HG03097 (cell line): ENCODE data around the gene KIAA1217.

Experiments used
- ATAC-seq: cut with Tn5 transposase; IDR thresholded peaks from one replicate; pipeline ENCODE4 v1.9.1; 2021; ENCODE audit not compliant: unreplicated experiment, low FRiP score

Gene KIAA1217

DNA sequence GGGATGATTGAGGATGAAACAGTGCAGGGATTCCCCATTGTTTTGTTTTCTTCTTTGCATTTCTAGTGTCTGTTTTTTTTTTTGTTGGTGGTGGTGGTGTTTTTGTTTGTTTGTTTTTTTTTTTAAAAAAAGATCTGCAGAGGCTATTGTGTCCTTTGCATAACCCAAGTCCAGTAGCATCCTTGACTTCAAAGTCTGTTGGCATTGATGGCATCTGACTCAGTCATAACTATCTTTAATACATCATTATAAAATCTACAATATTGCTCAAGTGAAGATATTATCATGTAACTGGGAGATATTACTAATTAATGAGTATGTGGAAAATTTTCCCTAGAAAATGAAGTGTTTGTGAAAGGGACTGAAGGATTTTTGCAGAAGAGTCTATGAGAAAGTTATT is 70.2 kb downstream of the KIAA1217 start:
- ATAC-seq = no peak

- ATAC-seq = no peak
Measured at GRCh38 chr10:24287559-24288195, 78.7 kb downstream of the KIAA1217 start.

GRCh38 chr10:24288581-24288980 is 79.6 kb downstream of the KIAA1217 start:
- ATAC-seq = no peak

DNA sequence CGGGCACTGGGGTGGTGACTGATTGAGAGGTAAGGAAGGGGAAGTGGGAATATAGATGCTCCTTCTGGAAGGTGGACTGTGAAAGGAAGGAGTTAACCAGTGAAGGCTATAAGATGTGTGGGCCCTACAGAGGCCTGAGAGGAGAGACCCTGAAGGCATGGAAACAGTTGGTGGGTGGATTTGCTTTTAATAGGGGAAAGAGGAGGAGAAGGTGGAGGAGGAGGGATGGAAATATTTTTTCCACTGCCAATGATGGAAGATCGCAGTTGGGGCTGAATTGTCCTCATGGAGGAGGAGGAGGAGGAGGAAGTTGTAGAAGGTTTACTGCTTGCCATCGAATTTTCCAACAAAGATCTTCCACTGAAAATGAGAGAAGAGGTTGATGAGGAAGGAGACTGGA is 80.3 kb downstream of the KIAA1217 start:
- ATAC-seq = no peak

DNA sequence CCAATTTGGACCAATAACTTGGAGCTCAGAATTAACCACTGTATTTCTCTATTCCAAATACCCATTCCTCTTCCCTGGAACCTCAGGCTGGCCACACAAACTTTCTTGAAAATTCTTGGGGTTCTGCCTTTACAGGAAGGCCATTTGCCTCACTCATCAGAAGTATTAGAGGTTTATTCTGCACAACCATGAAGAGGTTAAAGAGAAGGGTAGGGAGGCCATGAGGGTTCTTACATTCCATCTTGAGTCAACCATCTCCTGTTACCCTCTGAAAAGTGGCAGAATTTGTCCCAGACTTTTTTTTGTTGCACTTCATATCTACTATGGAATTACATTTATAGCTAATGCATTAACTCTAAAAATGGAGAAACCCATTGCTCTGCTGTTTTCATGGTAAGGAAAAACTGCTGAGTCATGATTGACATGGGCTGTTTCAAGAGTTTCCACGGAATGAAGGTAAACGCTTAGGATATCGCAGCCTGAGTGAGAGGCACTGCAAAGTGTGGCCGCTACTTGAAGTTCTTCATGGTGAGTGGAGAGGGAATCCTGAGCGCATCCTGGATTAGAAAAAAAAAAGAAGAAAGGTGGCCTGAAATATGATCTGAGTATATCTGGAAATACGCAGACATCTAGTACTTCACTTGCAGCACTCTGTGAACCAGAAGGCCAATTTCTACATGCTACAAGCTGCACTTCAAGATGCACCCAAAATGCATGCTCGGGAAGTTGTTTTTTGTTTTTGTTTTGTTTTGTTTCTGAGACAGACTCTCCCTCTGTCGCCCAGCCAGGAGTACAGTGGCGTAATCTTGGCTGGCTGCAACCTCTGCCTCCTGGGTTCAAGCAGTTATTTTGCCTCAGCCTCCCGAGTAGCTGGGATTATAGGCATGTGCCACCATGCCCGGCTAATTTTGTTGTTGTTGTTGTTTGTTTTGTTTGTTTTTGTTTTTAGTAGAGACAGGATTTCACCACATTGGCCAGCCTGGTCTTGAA is 83.7 kb downstream of the KIAA1217 start:
- no peak for ATAC-seq

DNA sequence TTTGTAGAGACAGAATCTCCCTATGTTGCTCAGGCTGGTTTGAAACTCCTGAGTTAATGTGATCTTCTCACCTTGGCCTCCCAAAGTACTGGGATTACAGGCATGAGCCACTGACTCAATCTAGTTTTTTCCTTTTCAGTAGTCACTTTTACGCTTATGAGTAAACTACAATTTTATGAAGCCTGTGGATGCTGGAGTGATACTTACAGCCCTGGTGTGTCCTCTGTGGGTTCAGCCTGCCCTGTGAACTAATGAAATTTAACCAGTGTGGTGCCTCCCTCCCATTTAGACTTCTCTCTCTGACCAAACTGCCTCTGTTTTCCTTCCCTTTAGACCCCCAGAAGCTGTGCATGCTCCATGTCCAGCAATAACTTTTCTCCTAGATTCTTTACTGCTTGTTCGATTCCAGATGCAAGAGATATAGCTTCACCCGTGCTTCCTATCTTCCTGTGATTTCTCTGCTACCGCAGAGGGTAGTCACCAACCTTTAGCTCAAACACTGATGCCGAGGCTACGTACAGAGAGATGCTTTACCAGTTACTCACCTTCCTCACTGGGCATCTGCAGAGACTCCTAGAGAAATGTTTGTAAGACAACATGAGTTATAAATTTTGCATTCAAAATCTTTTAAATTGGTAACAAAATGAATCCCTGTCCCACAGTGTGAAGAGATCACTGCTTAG is 90.8 kb downstream of the KIAA1217 start:
- ATAC-seq = no peak

GRCh38 chr10:24303522-24304310 is 94.8 kb downstream of the KIAA1217 start:
- ATAC-seq = no peak

GRCh38 chr10:24305551-24306506 is 96.9 kb downstream of the KIAA1217 start:
- no peak for ATAC-seq

DNA sequence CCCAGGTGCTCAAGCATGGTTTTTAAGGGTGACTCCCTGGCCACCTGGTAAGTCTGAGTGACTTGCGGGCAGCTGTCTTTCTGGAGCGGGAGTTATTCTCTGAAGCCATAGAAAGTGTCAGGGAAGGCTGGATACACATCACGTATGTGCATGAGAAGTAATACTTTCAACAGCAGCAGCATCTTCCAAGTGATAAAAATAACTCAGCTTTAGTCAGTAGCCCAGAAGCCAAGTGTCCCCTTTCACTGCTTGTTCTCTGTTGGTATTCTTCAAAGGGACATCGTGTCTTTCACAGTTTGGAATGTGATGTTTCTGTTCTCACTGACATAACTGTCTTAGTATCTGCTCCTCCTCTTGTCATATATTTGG is 97.6 kb downstream of the KIAA1217 start:
- ATAC-seq = no peak

GRCh38 chr10:24307116-24307515 is 98.2 kb downstream of the KIAA1217 start:
- no peak for ATAC-seq

GRCh38 chr10:24307696-24308485 is 99.0 kb downstream of the KIAA1217 start:
- no peak for ATAC-seq

DNA sequence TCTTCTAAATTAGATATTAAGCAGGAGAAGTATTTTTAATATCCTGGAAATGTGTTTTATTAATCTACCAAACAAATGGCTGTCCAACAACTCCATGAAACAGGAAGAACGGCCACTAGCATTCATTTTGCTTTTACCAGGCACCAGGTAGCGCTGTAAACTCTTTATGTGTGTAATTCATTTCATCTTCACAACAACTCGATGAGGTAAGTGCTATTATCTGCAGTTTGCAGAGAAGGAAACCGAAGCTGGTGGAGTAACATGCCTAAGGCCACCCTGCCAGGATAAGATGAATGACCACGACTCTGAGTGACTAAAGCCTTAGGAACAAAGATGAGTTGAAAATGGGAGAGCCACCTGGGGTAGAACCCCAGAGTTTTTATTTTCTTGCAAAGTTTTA is 101.2 kb downstream of the KIAA1217 start:
- ATAC-seq = no peak

DNA sequence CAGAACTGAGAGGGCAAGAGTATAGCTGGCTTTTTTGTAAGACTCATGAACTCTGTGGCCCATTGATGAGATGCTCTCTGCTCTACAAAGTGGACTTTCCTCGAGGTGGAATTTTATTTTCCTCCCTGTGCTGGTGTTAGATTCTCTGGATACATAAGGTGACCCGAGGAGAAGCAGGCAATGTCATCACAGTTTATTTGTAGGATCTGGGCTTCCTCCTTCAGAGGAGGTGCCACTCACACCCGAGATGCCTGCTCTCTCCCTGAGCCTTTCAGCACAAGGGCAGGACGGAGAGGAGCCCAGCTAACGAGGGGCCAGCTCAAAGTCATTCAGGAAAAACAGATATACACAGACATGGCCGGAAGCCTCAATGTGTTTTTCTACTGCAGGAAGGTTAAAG is 103.0 kb downstream of the KIAA1217 start:
- no peak for ATAC-seq

DNA sequence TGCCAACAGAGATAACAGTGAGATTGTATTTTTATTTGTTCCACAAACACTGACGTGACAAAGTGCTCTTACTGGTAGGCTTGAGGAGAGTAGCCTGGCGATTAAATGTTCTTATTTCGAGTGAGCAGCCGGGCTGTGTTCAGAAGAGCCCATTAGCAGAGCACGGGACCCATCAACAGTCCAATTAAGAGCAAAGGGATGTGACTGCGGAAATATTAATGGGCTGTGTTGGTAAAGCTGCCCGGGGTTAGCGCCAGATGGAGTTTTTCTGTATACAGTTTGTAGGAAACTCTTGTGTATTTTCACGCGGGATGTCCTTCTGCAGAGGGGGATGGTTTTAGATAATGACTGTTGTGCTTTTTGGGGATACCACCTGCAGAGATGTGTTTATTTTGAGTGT is 104.3 kb downstream of the KIAA1217 start:
- no peak for ATAC-seq

DNA sequence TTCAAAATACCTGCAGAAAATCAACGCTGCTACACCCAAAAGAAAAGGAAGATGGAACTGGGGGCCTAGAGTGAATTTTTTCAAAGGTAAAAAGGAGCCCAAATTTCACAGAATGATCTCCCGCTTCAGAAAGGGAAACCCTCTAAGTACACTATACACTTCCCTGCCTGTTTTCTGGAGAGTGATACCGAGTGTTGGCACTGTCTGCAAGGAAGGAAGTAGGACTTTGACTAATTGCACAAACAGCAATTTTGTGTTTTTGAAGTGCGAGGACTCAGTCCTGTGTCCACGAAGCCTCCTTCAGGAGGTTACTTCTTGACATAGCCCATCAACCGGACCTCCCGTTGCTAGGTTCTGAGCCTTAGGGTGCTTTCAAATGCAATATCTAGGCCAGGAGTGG is 106.3 kb downstream of the KIAA1217 start:
- no peak for ATAC-seq

DNA sequence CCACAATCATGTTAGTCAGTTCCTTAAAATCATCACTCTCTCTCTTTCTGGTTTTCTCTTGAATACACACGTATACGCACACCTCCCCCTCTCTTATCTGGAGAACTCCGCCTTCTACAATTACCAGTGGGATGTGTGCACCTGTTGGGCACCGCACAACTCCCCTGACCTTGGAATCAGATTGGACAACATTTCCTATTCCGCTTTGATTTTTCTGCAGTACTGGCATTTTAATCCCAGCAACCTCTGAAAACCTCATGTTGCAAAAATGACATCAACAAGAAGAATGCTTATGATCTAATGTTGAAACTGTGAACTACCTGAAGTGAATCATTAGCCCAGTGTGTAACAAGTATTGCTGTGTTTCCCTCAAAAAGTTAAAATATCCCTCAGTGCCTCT is 109.6 kb downstream of the KIAA1217 start:
- ATAC-seq = no peak

DNA sequence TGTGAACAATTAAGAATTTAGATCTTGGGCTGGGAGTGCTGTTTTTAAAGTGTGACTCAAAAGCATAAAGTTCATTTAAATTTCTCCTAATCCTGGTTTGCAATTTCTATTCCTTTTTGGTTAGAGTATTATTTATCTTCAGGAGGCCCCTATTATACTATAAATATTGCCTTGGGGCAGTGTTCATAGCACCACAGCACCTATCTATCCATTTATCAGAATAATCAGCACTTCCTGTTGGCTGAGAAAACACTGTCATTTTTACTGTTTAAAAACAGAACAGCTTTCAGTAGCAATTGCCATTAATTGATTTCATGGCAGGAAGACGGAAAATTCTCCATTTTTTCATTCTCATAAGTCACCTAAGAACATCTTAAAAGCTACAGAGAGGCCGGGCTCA is 111.4 kb downstream of the KIAA1217 start:
- ATAC-seq = no peak

- no peak for ATAC-seq
Measured at GRCh38 chr10:24324651-24325050, 115.7 kb downstream of the KIAA1217 start.

- ATAC-seq = no peak
Measured at GRCh38 chr10:24331457-24331856, 122.5 kb downstream of the KIAA1217 start.
